Fibroblast of pulmonary artery (primary cell): ENCODE results near the gene GCN1.
A peak's percentile ranks its signal among the peaks of the same experiment; 100 is the strongest.

ENCODE experiments used
- DNase-seq: peaks from one replicate; pipeline ENCODE4 v3.0.0-alpha.2; 2010; ENCODE audit warnings: low read depth
- H3K4me3 ChIP-seq: replicated peaks from 2 replicates; pipeline ENCODE4 v1.5.1; 2011; ENCODE audit warnings: low read depth, mild to moderate bottlenecking, control low read depth, low read length, moderate library complexity
- TF ChIP-seq, protein P1 (sequence below): IDR thresholded peaks from 2 replicates; pipeline ENCODE4 v1.5.1; 2011; ENCODE audit warnings: mild to moderate bottlenecking, control low read depth, low read length, inconsistent platforms; ENCODE audit errors: missing control alignments

The GCN1 gene

DNA sequence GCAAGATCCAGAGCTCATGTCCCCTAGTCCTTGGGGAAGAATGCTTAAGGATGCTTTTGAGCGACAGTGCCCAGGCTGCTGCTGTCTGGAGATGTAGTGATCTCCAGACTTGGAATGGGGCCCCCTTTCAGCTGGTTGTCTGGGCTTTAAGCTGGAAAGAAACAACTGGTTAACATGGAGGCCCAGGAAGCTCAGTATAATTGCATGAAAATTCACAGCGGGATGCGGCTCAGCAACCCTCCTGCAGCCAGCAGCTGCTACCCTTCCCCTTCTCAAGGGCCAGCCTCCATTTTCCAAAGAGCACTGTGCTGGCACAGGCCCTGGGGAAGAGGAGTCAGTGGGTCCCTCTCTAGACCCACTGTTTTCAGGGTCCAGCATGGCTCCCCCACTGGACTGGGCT, 104.3 kb downstream of the GCN1 start:
- no peak for DNase-seq
- H3K4me3 ChIP-seq: no peak overlapping the region
- TF ChIP-seq, protein P1, sequence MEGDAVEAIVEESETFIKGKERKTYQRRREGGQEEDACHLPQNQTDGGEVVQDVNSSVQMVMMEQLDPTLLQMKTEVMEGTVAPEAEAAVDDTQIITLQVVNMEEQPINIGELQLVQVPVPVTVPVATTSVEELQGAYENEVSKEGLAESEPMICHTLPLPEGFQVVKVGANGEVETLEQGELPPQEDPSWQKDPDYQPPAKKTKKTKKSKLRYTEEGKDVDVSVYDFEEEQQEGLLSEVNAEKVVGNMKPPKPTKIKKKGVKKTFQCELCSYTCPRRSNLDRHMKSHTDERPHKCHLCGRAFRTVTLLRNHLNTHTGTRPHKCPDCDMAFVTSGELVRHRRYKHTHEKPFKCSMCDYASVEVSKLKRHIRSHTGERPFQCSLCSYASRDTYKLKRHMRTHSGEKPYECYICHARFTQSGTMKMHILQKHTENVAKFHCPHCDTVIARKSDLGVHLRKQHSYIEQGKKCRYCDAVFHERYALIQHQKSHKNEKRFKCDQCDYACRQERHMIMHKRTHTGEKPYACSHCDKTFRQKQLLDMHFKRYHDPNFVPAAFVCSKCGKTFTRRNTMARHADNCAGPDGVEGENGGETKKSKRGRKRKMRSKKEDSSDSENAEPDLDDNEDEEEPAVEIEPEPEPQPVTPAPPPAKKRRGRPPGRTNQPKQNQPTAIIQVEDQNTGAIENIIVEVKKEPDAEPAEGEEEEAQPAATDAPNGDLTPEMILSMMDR: no peak

DNA sequence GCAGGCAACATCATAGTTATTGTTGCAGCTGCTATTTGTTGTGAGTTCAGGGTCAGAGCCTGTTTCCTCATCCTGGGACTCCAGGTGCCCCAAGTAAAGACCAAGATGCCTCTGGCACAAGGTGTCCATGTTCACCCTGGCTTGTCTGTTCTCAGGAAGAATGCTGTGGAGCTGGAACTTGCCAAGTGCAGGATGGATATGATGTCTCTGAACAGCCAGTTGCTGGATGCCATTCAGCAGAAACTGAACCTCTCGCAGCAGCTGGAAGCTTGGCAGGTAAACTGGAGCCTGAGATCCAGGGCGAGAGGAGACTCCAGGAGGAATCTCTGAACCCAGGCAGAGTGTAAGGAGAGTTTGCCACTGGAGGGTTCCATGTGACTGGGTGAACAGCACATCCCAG, 104.7 kb downstream of the GCN1 start:
- DNase-seq: no peak
- TF ChIP-seq, protein P1: no peak
- no peak overlapping the region for H3K4me3 ChIP-seq

DNA sequence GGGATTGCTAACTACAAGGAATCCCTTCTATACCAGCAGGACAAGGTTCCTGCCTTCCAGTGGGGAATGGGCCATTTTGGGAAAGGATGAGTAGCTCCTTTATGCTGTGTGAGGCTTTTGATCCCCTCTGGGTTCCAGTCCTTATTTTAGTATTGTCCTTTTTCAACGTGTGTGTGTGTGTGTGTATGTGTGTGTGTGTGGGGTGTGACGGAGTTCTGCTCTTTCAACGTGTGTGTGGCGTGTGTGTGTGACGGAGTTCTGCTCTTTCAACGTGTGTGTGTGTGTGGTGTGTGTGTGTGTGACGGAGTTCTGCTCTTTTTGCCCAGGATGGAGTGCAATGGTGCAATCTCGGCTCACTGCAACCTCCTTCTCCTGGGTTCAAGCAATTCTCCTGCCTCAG, 105.4 kb downstream of the GCN1 start:
- DNase-seq: no peak
- H3K4me3 ChIP-seq: no peak overlapping the region
- TF ChIP-seq, protein P1: no peak

DNA sequence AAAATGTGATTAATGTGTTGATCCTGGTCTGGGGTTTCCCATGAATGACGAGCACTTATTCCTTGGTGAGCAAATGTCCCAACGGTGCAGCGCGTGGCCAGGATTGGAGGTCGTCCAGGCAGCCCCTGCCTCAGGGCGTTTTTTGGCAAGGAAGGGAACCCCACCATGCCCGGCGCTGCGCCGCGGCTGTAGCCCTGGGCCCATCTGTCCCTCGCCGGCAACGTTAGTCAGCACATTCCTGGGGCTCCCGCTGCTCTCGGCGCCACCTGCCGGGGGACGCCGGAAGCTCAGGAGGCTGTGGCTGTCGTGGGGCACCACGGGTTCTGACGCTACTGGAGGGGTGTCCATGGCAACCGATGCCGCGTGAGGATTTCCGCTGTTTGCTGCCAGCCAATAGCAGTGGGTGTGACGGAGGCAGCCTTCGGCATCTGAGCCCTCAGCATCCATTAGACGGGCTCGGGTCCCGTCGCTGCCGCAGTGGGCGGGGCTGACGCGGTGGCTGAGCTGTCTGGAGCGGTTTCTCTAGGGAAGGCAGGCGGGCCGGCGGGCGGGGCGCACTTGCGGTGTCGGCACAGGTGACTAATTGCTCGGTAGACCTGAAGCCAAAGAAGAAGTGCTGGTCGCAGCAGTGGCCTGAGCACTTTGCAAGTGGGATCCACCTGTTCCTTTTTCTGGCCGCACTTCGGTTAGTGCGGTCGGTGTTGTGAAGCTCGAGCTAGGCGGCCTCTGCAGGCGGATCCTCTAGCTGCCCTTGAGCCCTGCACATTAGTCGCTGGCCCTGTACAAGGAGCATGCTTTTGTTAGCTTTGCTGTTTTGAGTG, 107.5 kb downstream of the GCN1 start:
- TF ChIP-seq, protein P1: peak; percentile 91
- H3K4me3 ChIP-seq: peak overlapping the region; percentile 55

DNA sequence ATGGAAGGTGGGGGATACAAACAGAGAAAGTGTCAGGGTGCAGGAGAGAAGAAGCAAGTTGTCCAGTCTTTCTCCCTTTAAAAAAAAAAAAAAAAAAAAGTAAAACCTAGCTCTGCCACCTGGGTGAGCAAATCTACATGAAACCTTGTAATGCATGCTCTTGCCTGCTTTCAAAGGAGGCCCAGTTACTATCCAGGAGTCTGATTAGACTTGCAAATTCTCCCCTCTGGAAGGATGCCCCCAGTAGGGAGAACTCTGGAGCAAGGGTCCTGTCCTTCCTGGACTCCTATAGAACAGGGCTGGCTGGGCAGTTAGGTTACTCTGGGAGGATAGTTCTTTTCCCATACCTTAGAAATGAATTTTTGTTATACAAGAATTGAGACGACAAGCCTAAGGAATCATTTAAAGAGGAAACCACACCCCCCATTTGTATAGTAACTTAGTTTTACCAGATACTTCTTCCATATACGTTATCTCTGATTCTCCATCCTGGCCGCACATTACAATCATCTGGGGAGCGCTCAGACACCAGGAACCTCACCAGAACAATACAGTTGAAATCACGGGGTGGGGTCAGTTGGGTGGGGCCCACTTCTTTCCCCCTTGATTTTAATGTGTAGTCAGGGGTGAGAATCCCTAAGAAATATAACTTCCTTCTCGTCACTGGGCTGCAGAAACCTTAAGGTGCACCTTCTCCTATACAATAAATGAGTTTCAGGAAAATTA, 108.4 kb downstream of the GCN1 start:
- no peak overlapping the region for H3K4me3 ChIP-seq
- TF ChIP-seq, protein P1: no peak

More for the DNA sequence above, 107.5 kb downstream of the GCN1 start:
- peak; percentile 99 for DNase-seq

DNA sequence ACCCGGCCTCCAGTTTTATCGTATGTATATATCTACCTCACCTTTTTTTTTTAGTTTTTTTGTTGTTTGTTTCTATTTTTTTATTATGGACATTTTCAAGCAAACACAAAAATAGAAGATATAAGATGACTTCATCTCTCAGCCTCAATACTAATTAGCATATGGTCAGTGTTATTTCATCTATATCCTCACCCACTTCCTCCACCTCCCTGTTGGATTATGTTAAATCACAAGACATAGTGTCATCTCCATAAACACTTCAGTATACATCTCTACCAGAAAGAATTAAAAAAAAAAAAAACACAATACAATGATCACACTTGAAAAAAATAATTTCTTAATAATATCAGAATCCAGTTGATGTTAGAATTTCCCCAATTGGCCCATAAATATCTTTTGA, 112.9 kb downstream of the GCN1 start:
- H3K4me3 ChIP-seq: no peak overlapping the region
- DNase-seq: no peak
- TF ChIP-seq, protein P1: no peak

More for the DNA sequence above, 108.4 kb downstream of the GCN1 start:
- DNase-seq: no peak
